HepG2 (cell line): ENCODE data around the gene CDCA5. TPM values are rescaled to one million over a fixed set of nuclear protein-coding genes. Genes with fewer than 3 reads are reported as not detected.
A peak's percentile ranks its signal among the peaks of the same experiment; 100 is the strongest.

Experiments used
- E2F2 ChIP-seq: sonication (generic); formaldehyde crosslinking; IDR thresholded peaks from 2 replicates; pipeline ENCODE4 v1.4.0; 2020; ENCODE audit warnings: missing genetic modification reagents, borderline replicate concordance
- GFI1 ChIP-seq: sonication (generic); formaldehyde crosslinking; IDR thresholded peaks from 2 replicates; pipeline ENCODE4 v1.5.0; 2020; ENCODE audit warnings: missing genetic modification reagents, mild to moderate bottlenecking, borderline replicate concordance
- HMGXB3 ChIP-seq: sonication (generic); formaldehyde crosslinking; IDR thresholded peaks from 2 replicates; pipeline ENCODE4 v1.4.0; 2020; ENCODE audit warnings: missing genetic modification reagents, borderline replicate concordance
- JUN ChIP-seq: sonication (generic); formaldehyde crosslinking; IDR thresholded peaks from 2 replicates; pipeline ENCODE4 v1.4.0; 2020; ENCODE audit warnings: mild to moderate bottlenecking, missing genetic modification reagents
- KLF12 ChIP-seq: sonication (generic); formaldehyde crosslinking; IDR thresholded peaks from 2 replicates; pipeline ENCODE4 v1.4.0; 2020; ENCODE audit warnings: missing genetic modification reagents, borderline replicate concordance
- MYC ChIP-seq: sonication (generic); formaldehyde crosslinking; IDR thresholded peaks from 2 replicates; pipeline ENCODE4 v1.9.0; 2021; ENCODE audit warnings: missing genetic modification reagents, borderline replicate concordance
- NFRKB ChIP-seq: fragments of 450-650 bp; IDR thresholded peaks from 2 replicates; pipeline ENCODE4 v1.6.1; 2017
- PBX2 ChIP-seq: IDR thresholded peaks from 2 replicates; pipeline ENCODE4 v1.6.1; 2016; ENCODE audit warnings: control low read depth
- POGK ChIP-seq: sonication (generic); formaldehyde crosslinking; conservative IDR thresholded peaks from 2 replicates; pipeline ENCODE4 v1.8.0; 2022; ENCODE audit warnings: mild to moderate bottlenecking, moderate library complexity, missing genetic modification reagents
- RBAK ChIP-seq: sonication (generic); formaldehyde crosslinking; IDR thresholded peaks from 2 replicates; pipeline ENCODE4 v1.5.1; 2020; ENCODE audit warnings: mild to moderate bottlenecking, missing genetic modification reagents
- REPIN1 ChIP-seq: sonication (generic); formaldehyde crosslinking; IDR thresholded peaks from 2 replicates; pipeline ENCODE4 v1.8.0; 2022; ENCODE audit warnings: missing genetic modification reagents, low read depth, mild to moderate bottlenecking, borderline replicate concordance
- SMAD9 ChIP-seq: sonication (generic); formaldehyde crosslinking; IDR thresholded peaks from 2 replicates; pipeline ENCODE4 v1.5.1; 2020; ENCODE audit warnings: mild to moderate bottlenecking, missing genetic modification reagents
- TBX3 ChIP-seq: fragments of 450-650 bp; IDR thresholded peaks from 2 replicates; pipeline ENCODE4 v1.6.1; 2017; ENCODE audit warnings: antibody characterized with exemption, mild to moderate bottlenecking, inconsistent platforms, borderline replicate concordance
- ZNF3 ChIP-seq: IDR thresholded peaks from 2 replicates; pipeline ENCODE4 v1.7.0; 2017; ENCODE audit warnings: inconsistent platforms
- polyA plus RNA-seq, 8 experiments: library from polyadenylated mRNA; depleted of rRNA in 3 of 8; stranded (reverse) in 7 of 8; unstranded in 1 of 8; fragments of >200 nt; fragmentation: Illumina TruSeq in 4 of 8; extraction: Trizol in 4 of 8; gene quantifications; 2 replicates each; pipeline versions ENCODE4 v1.2.1 to v1.2.3, GENCODE V29; 2011 to 2016; ENCODE audit warnings: low read depth in 4 of 8, missing spikeins in 1 of 8, mixed read lengths in 1 of 8; ENCODE audit not compliant: insufficient read depth in 1 of 8
- total RNA-seq, 5 experiments: library from RNA; depleted of rRNA; stranded (reverse); fragments of >200 nt; fragmentation: Illumina TruSeq; extraction: Trizol; gene quantifications; 2 replicates each; pipeline ENCODE4 v1.2.3, GENCODE V29; 2016; ENCODE audit warnings: low read depth in 1 of 5
- TF ChIP-seq, protein P1 (sequence below): sonication (generic); formaldehyde crosslinking; IDR thresholded peaks from 2 replicates; pipeline ENCODE4 v1.9.0; 2021; ENCODE audit warnings: missing genetic modification reagents, borderline replicate concordance

The CDCA5 gene
- total and polyA plus RNA-seq, 2 of the 13 experiments (the other 11 are each of a cell fraction or from before 2014, with no cell fraction given): 13.5 to 50.6 TPM

- TF ChIP-seq POGK (CRISPR knock-in tag) (0 out of 2 replicates have a peak, but pooled peaks have one; percentile 60), SMAD9 (CRISPR knock-in tag) (peak; percentile 82), RBAK (CRISPR knock-in tag) (no peak), KLF12 (0 out of 2 replicates have a peak, but pooled peaks have one; percentile 44), TBX3 (no peak), MYC (CRISPR knock-in tag) (peak; percentile 84; the same call in 1 of the 2 replicates), PBX2 (0 out of 2 replicates have a peak, but pooled peaks have one; percentile 42), ZNF3 (CRISPR knock-in tag) (no peak), NFRKB (no peak), JUN (CRISPR knock-in tag) (0 out of 2 replicates have a peak, but pooled peaks have one; percentile 25), REPIN1 (CRISPR knock-in tag) (peak; percentile 56), GFI1 (CRISPR knock-in tag) (no peak), E2F2 (peak; percentile 48; the same call in 1 of the 2 replicates), HMGXB3 (CRISPR knock-in tag) (peak; percentile 60)
- TF ChIP-seq, protein P1, sequence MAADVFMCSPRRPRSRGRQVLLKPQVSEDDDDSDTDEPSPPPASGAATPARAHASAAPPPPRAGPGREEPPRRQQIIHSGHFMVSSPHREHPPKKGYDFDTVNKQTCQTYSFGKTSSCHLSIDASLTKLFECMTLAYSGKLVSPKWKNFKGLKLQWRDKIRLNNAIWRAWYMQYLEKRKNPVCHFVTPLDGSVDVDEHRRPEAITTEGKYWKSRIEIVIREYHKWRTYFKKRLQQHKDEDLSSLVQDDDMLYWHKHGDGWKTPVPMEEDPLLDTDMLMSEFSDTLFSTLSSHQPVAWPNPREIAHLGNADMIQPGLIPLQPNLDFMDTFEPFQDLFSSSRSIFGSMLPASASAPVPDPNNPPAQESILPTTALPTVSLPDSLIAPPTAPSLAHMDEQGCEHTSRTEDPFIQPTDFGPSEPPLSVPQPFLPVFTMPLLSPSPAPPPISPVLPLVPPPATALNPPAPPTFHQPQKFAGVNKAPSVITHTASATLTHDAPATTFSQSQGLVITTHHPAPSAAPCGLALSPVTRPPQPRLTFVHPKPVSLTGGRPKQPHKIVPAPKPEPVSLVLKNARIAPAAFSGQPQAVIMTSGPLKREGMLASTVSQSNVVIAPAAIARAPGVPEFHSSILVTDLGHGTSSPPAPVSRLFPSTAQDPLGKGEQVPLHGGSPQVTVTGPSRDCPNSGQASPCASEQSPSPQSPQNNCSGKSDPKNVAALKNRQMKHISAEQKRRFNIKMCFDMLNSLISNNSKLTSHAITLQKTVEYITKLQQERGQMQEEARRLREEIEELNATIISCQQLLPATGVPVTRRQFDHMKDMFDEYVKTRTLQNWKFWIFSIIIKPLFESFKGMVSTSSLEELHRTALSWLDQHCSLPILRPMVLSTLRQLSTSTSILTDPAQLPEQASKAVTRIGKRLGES: no peak
Observed at GRCh38 chr11:65121865-65122696, 38.2 kb upstream of the CDCA5 start, which contains the start of the genes FAU and MRPL49 (continued).
